Neural cell (in vitro differentiated cells): Measurements from ENCODE around the gene DOCK8.

ENCODE experiments used
- EP300 ChIP-seq: fragments of 450-650 bp; conservative IDR thresholded peaks from 2 replicates; pipeline ENCODE4 v1.6.1; 2014; ENCODE audit warnings: antibody characterized with exemption, mild to moderate bottlenecking, moderate library complexity; ENCODE audit not compliant: poor library complexity, severe bottlenecking
- EZH2 ChIP-seq: fragments of 200-600, 300-800 bp; shearing (Covaris generic), sonication (generic); IDR thresholded peaks from 2 replicates; pipeline ENCODE4 v1.6.1; 2014; ENCODE audit warnings: antibody characterized with exemption, low read length, borderline replicate concordance, mild to moderate bottlenecking; ENCODE audit not compliant: insufficient read depth, poor library complexity, severe bottlenecking
- MXI1 ChIP-seq: fragments of 450-650 bp; conservative IDR thresholded peaks from 2 replicates; pipeline ENCODE4 v1.6.1; 2014; ENCODE audit warnings: antibody characterized with exemption, mild to moderate bottlenecking; ENCODE audit not compliant: poor library complexity, severe bottlenecking
- POLR2AphosphoS5 ChIP-seq: IDR thresholded peaks from 2 replicates; pipeline ENCODE4 v1.6.1; 2012
- RAD21 ChIP-seq: fragments of 450-650 bp; conservative IDR thresholded peaks from 2 replicates; pipeline ENCODE4 v1.6.1; 2014; ENCODE audit warnings: antibody characterized with exemption, mild to moderate bottlenecking, moderate library complexity
- REST ChIP-seq: IDR thresholded peaks from 2 replicates; pipeline ENCODE4 v1.6.1; 2012; ENCODE audit warnings: borderline replicate concordance
- SMC3 ChIP-seq: fragments of 450-650 bp; conservative IDR thresholded peaks from 2 replicates; pipeline ENCODE4 v1.6.1; 2014; ENCODE audit warnings: antibody characterized with exemption, mild to moderate bottlenecking, moderate library complexity; ENCODE audit not compliant: poor library complexity
- TAF1 ChIP-seq: IDR thresholded peaks from 2 replicates; pipeline ENCODE4 v1.6.1; 2012; ENCODE audit warnings: low read depth
- TF ChIP-seq, protein P1 (sequence below): fragments of 450-650 bp; IDR thresholded peaks from 2 replicates; pipeline ENCODE4 v1.5.1; 2014; ENCODE audit warnings: antibody characterized with exemption, mild to moderate bottlenecking, moderate library complexity; ENCODE audit not compliant: poor library complexity, severe bottlenecking

- TF ChIP-seq, protein P1, sequence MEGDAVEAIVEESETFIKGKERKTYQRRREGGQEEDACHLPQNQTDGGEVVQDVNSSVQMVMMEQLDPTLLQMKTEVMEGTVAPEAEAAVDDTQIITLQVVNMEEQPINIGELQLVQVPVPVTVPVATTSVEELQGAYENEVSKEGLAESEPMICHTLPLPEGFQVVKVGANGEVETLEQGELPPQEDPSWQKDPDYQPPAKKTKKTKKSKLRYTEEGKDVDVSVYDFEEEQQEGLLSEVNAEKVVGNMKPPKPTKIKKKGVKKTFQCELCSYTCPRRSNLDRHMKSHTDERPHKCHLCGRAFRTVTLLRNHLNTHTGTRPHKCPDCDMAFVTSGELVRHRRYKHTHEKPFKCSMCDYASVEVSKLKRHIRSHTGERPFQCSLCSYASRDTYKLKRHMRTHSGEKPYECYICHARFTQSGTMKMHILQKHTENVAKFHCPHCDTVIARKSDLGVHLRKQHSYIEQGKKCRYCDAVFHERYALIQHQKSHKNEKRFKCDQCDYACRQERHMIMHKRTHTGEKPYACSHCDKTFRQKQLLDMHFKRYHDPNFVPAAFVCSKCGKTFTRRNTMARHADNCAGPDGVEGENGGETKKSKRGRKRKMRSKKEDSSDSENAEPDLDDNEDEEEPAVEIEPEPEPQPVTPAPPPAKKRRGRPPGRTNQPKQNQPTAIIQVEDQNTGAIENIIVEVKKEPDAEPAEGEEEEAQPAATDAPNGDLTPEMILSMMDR, result no peak
- TF ChIP-seq EZH2, result no peak
- TF ChIP-seq TAF1, result no peak
- TF ChIP-seq REST, result no peak
- TF ChIP-seq POLR2AphosphoS5, result no peak
- TF ChIP-seq SMC3, result no peak
- no peak for TF ChIP-seq RAD21
- no peak for TF ChIP-seq EP300
- TF ChIP-seq MXI1, result no peak
Observed at GRCh38 chr9:404234-404633, 189.6 kb downstream of the DOCK8 start.
